ENCODE data around the gene SMYD3. TPM values are rescaled to one million over a fixed set of nuclear protein-coding genes. Genes with fewer than 3 reads are reported as not detected.

The SMYD3 gene
- total and polyA plus RNA-seq, 2 donors (not counting 1 experiment from before 2014, with no cell fraction given): 69.4 to 83.1 TPM

DNA sequence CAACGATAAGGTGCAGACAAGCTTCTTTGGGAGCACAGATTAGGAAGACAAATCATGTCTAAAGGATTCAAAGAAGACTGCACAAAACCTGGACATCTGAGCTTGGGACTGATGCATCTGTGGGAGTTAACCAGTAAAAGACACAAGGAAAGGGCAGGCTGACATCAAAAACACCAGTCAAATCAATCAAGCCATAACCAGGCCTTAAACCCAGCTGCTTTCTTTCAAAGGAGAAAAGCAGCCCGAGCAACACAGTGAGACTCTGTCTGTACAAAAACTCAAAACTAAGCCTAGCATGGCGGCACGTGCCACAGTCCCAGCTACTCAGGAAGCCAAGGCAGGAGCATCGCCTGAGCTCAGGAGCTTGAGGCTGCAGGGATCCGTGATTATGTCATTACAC is 411.6 kb downstream of the SMYD3 start:
- Histone ChIP-seq H3K79me2 (ENCODE audit: control insufficient read depth, insufficient read depth, low read length) (no peaks in the 10 kb centered on the region), H3K27ac (ENCODE audit: insufficient read depth, low read length) (no peak overlapping the region), H3K4me3 (replicated peaks in 1 of 4; ENCODE audit: control extremely low read depth in 1 of 4, insufficient read depth in 1 of 4, low read depth in 3 of 4, low read length in 4 of 4) (no peak overlapping the region), H2AFZ (ENCODE audit: low read length) (no peak overlapping the region), H3K9ac (ENCODE audit: insufficient read depth, low read length) (no peak overlapping the region), H3K27me3 (ENCODE audit: control insufficient read depth, insufficient read depth, low read length) (no peaks in the 10 kb centered on the region), H3K4me2 (ENCODE audit: extremely low read depth, insufficient read depth, low read length) (no peak overlapping the region), H3K36me3 (ENCODE audit: control insufficient read depth, insufficient read depth, low read length) (no peaks in the 10 kb centered on the region), H3K9me3 (ENCODE audit: control insufficient read depth, insufficient read depth, low read depth, low read length) (no peaks in the 10 kb centered on the region), H3K4me1 (ENCODE audit: control insufficient read depth, extremely low read depth, insufficient read depth, low read length) (no peaks in the 10 kb centered on the region), H4K20me1 (ENCODE audit: control insufficient read depth, extremely low read depth, insufficient read depth, low read length) (no peaks in the 10 kb centered on the region)
- TF ChIP-seq EZH2 (IDR thresholded peaks at IDR 0.05; ENCODE audit: low read length, missing control alignments): no peak
- TF ChIP-seq, protein P1, sequence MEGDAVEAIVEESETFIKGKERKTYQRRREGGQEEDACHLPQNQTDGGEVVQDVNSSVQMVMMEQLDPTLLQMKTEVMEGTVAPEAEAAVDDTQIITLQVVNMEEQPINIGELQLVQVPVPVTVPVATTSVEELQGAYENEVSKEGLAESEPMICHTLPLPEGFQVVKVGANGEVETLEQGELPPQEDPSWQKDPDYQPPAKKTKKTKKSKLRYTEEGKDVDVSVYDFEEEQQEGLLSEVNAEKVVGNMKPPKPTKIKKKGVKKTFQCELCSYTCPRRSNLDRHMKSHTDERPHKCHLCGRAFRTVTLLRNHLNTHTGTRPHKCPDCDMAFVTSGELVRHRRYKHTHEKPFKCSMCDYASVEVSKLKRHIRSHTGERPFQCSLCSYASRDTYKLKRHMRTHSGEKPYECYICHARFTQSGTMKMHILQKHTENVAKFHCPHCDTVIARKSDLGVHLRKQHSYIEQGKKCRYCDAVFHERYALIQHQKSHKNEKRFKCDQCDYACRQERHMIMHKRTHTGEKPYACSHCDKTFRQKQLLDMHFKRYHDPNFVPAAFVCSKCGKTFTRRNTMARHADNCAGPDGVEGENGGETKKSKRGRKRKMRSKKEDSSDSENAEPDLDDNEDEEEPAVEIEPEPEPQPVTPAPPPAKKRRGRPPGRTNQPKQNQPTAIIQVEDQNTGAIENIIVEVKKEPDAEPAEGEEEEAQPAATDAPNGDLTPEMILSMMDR (conservative IDR thresholded peaks at IDR 0.05 in 1 of 2, IDR thresholded peaks at IDR 0.05 in 1 of 2; ENCODE audit: low read depth in 1 of 2, low read length in 2 of 2): no peak
- DNase-seq (ENCODE audit: low read depth in 2 of 2): no peak

DNA sequence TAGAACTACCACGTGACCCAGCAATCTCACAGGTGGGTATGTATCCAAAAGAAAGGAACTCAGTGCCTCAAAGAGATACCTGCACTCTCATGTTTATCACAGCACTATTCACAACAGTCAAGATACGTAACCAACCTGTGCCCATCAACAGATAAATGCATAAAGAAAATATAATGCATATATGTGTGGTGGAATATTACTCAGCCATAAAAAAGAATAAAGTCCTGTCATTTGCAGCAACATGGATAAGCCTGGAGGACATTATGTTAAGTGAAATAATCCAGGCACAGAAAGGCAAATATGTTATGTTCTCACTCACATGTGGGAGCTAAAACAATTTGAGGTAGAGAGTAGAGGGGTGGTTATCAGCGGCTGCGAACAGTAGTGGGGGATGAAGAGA is 413.8 kb downstream of the SMYD3 start:
- H2AFZ ChIP-seq (ENCODE audit: low read length): no peak overlapping the region

DNA sequence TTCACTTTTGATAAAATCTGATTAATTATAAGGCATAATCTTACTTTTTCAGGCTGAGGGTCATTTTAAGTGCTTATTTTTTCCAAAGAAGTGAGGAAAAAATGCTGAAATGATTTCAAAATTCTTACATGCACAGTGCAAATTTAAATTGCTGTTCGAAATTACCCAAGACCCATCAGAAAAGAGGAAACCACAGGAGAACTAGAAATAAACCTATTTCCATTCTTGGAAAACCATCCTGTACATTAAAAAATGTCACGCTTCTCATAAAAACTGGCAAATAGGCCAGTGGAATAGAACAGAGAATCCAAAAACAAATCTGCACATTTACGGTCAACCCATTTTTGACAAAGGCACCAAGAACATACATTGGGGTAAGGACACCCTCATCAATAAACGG is 414.9 kb downstream of the SMYD3 start:
- H3K4me1 ChIP-seq (ENCODE audit: control insufficient read depth, extremely low read depth, insufficient read depth, low read length): no peaks in the 10 kb centered on the region
- H4K20me1 ChIP-seq (ENCODE audit: control insufficient read depth, extremely low read depth, insufficient read depth, low read length): no peaks in the 10 kb centered on the region
- no peaks in the 10 kb centered on the region for H3K36me3 ChIP-seq (ENCODE audit: control insufficient read depth, insufficient read depth, low read length)
- H3K79me2 ChIP-seq (ENCODE audit: control insufficient read depth, insufficient read depth, low read length): no peaks in the 10 kb centered on the region
- no peak for DNase-seq (ENCODE audit: low read depth in 2 of 2)
- no peak for TF ChIP-seq EZH2 (IDR thresholded peaks at IDR 0.05; ENCODE audit: low read length, missing control alignments)
- H3K4me3 ChIP-seq (replicated peaks in 1 of 4; ENCODE audit: control extremely low read depth in 1 of 4, insufficient read depth in 1 of 4, low read depth in 3 of 4, low read length in 4 of 4): no peak overlapping the region
- no peak overlapping the region for H3K4me2 ChIP-seq (ENCODE audit: extremely low read depth, insufficient read depth, low read length)
- no peaks in the 10 kb centered on the region for H3K9me3 ChIP-seq (ENCODE audit: control insufficient read depth, insufficient read depth, low read depth, low read length)
- no peak overlapping the region for H2AFZ ChIP-seq (ENCODE audit: low read length)
- no peak overlapping the region for H3K9ac ChIP-seq (ENCODE audit: insufficient read depth, low read length)
- no peak overlapping the region for H3K27ac ChIP-seq (ENCODE audit: insufficient read depth, low read length)
- H3K27me3 ChIP-seq (ENCODE audit: control insufficient read depth, insufficient read depth, low read length): no peaks in the 10 kb centered on the region

More for the DNA sequence above, 413.8 kb downstream of the SMYD3 start:
- no peak for DNase-seq (ENCODE audit: low read depth in 2 of 2)
- H3K27me3 ChIP-seq (ENCODE audit: control insufficient read depth, insufficient read depth, low read length): no peaks in the 10 kb centered on the region
- TF ChIP-seq EZH2 (IDR thresholded peaks at IDR 0.05; ENCODE audit: low read length, missing control alignments): no peak
- TF ChIP-seq, protein P1 (conservative IDR thresholded peaks at IDR 0.05 in 1 of 2, IDR thresholded peaks at IDR 0.05 in 1 of 2; ENCODE audit: low read depth in 1 of 2, low read length in 2 of 2): no peak
- H3K79me2 ChIP-seq (ENCODE audit: control insufficient read depth, insufficient read depth, low read length): no peaks in the 10 kb centered on the region
- no peak overlapping the region for H3K27ac ChIP-seq (ENCODE audit: insufficient read depth, low read length)
- H4K20me1 ChIP-seq (ENCODE audit: control insufficient read depth, extremely low read depth, insufficient read depth, low read length): no peaks in the 10 kb centered on the region
- no peak overlapping the region for H3K4me2 ChIP-seq (ENCODE audit: extremely low read depth, insufficient read depth, low read length)
- no peaks in the 10 kb centered on the region for H3K9me3 ChIP-seq (ENCODE audit: control insufficient read depth, insufficient read depth, low read depth, low read length)
- H3K4me1 ChIP-seq (ENCODE audit: control insufficient read depth, extremely low read depth, insufficient read depth, low read length): no peaks in the 10 kb centered on the region
- H3K36me3 ChIP-seq (ENCODE audit: control insufficient read depth, insufficient read depth, low read length): no peaks in the 10 kb centered on the region
- H3K4me3 ChIP-seq (replicated peaks in 1 of 4; ENCODE audit: control extremely low read depth in 1 of 4, insufficient read depth in 1 of 4, low read depth in 3 of 4, low read length in 4 of 4): no peak overlapping the region
- no peak overlapping the region for H3K9ac ChIP-seq (ENCODE audit: insufficient read depth, low read length)
